Measurements from ENCODE around the gene ESRRB.
A peak's percentile ranks its signal among the peaks of the same experiment; 100 is the strongest.

The ESRRB gene

GRCh38 chr14:76352639-76353281 lies 23.2 kb upstream of the ESRRB start:
- peak; percentile 63 for DNase-seq (ENCODE audit: low read depth)

GRCh38 chr14:76354310-76354709 lies 21.6 kb upstream of the ESRRB start:
- no peak for DNase-seq (ENCODE audit: low read depth)
- TF ChIP-seq CTCF (IDR thresholded peaks at IDR 0.05; ENCODE audit: insufficient read depth, low read depth, low read length, missing control alignments): no peak
- H3K4me3 ChIP-seq (ENCODE audit: low read depth, low read length): no peak overlapping the region

More at GRCh38 chr14:76352639-76353281, 23.2 kb upstream of the ESRRB start:
- TF ChIP-seq CTCF (IDR thresholded peaks at IDR 0.05; ENCODE audit: insufficient read depth, low read depth, low read length, missing control alignments): peak; percentile 83
- H3K4me3 ChIP-seq (ENCODE audit: low read depth, low read length): no peak overlapping the region

- no peak for TF ChIP-seq CTCF (IDR thresholded peaks at IDR 0.05; ENCODE audit: insufficient read depth, low read depth, low read length, missing control alignments)
- DNase-seq (ENCODE audit: low read depth): no peak
- no peak overlapping the region for H3K4me3 ChIP-seq (ENCODE audit: low read depth, low read length)
Observed at GRCh38 chr14:76355771-76356170, 20.2 kb upstream of the ESRRB start.

- TF ChIP-seq CTCF (IDR thresholded peaks at IDR 0.05; ENCODE audit: insufficient read depth, low read depth, low read length, missing control alignments): no peak
- H3K4me3 ChIP-seq (ENCODE audit: low read depth, low read length): no peak overlapping the region
- no peak for DNase-seq (ENCODE audit: low read depth)
Observed at GRCh38 chr14:76371066-76371465, 4.9 kb upstream of the ESRRB start.

- DNase-seq (ENCODE audit: low read depth): no peak
- TF ChIP-seq CTCF (IDR thresholded peaks at IDR 0.05; ENCODE audit: insufficient read depth, low read depth, low read length, missing control alignments): no peak
- no peak overlapping the region for H3K4me3 ChIP-seq (ENCODE audit: low read depth, low read length)
Observed at GRCh38 chr14:76373456-76373855, 2.5 kb upstream of the ESRRB start.

GRCh38 chr14:76375484-76375883 lies 453 bp upstream of the ESRRB start:
- TF ChIP-seq CTCF (IDR thresholded peaks at IDR 0.05; ENCODE audit: insufficient read depth, low read depth, low read length, missing control alignments): no peak
- no peak overlapping the region for H3K4me3 ChIP-seq (ENCODE audit: low read depth, low read length)
- no peak for DNase-seq (ENCODE audit: low read depth)

- DNase-seq (ENCODE audit: low read depth): no peak
- H3K4me3 ChIP-seq (ENCODE audit: low read depth, low read length): no peak overlapping the region
- no peak for TF ChIP-seq CTCF (IDR thresholded peaks at IDR 0.05; ENCODE audit: insufficient read depth, low read depth, low read length, missing control alignments)
Observed at GRCh38 chr14:76376409-76376877, 506 bp downstream of the ESRRB start.
